Lower lobe of right lung (tissue), 2 donors: ENCODE results near the gene PRKCH. TPM values are rescaled to one million over a fixed set of nuclear protein-coding genes. Genes with fewer than 3 reads are reported as not detected.

Experiments
- ATAC-seq, 2 donors: fragments of 200-7000 bp; cut with Tn5 transposase; one replicate each; pipeline ENCODE4 v1.9.1; 2020 to 2022; ENCODE audit warnings: mild to moderate bottlenecking in 2 of 2, moderate library complexity in 2 of 2
- DNase-seq: peaks from one replicate; pipeline ENCODE4 v3.0.0-alpha.2; 2020
- H3K27ac ChIP-seq: fragments of 200-600 bp; one replicate; pipeline ENCODE4 v1.8.0; 2022
- H3K27me3 ChIP-seq: fragments of 200-600 bp; one replicate; pipeline ENCODE4 v1.8.0; 2022; ENCODE audit warnings: low read depth
- H3K36me3 ChIP-seq: fragments of 200-600 bp; one replicate; pipeline ENCODE4 v1.8.0; 2022; ENCODE audit warnings: mild to moderate bottlenecking
- H3K4me1 ChIP-seq: fragments of 200-600 bp; one replicate; pipeline ENCODE4 v1.8.0; 2022
- H3K4me3 ChIP-seq: fragments of 200-600 bp; one replicate; pipeline ENCODE4 v1.8.0; 2022; ENCODE audit warnings: mild to moderate bottlenecking
- H3K9me3 ChIP-seq: fragments of 200-600 bp; one replicate; pipeline ENCODE4 v1.8.0; 2022
- CTCF ChIP-seq: fragments of 200-600 bp; IDR thresholded peaks from one replicate; pipeline ENCODE4 v1.8.0; 2022; ENCODE audit warnings: antibody characterized with exemption, mild to moderate bottlenecking
- intact Hi-C: fragments of 100-400 bp; cut with DNase I; formaldehyde crosslinking; loops from one replicate; pipeline ENCODE4 v1.11.0; 2022
- total RNA-seq: library from RNA; stranded (reverse); fragmentation: NEBNext Ultra II Directional; extraction: Animal tissue kit (Norgen Biotek cat#: 25700); gene quantifications from one replicate; pipeline ENCODE4 v1.2.1, GENCODE V29; 2021
- donor health status: DM: no; HTN: yes; CAD: no; lungs with severe emphysema.

Gene PRKCH
- total RNA-seq, 1 donor from 2014 or later: 60.9 TPM

- intact Hi-C loops: no loop called here
- DNase-seq: peak; percentile 82
- ATAC-seq: peak; percentile 86 to 88
- peak overlapping the region; percentile 65 for H3K4me3 ChIP-seq
- H3K27ac ChIP-seq: peak overlapping the region; percentile 97
- peaks cover 15% of the 10 kb centered on the region for H3K27me3 ChIP-seq
- H3K9me3 ChIP-seq: no peaks in the 10 kb centered on the region
- TF ChIP-seq CTCF: peak; percentile 67
- H3K4me1 ChIP-seq: peaks cover 7% of the 10 kb centered on the region
- no peaks in the 10 kb centered on the region for H3K36me3 ChIP-seq
Observed at GRCh38 chr14:61280526-61281185, 40.7 kb upstream of the PRKCH start.

GRCh38 chr14:61281186-61281947, 40.0 kb upstream of the PRKCH start, which contains the start of gene TMEM30B:
TMEM30B (minus strand) TSS chr14:61281338; CDS start chr14:61281147, 191 bp downstream.
- H3K27ac ChIP-seq: peak within 1 kb of the TSS; percentile 97
- ATAC-seq (peak; percentile 93 to 96), DNase-seq (peak; percentile 92)
- intact Hi-C loops: no loop called here
- no peak for TF ChIP-seq CTCF
- peaks cover 12% of the 10 kb centered on the region for H3K4me1 ChIP-seq
- H3K36me3 ChIP-seq: no peaks in the 10 kb centered on the region
- H3K4me3 ChIP-seq: peak within 1 kb of the TSS; percentile 65
- no peaks in the 10 kb centered on the region for H3K9me3 ChIP-seq
- H3K27me3 ChIP-seq: peaks cover 15% of the 10 kb centered on the region

- no peaks in the 10 kb centered on the region for H3K36me3 ChIP-seq
- H3K27ac ChIP-seq: peak overlapping the region; percentile 97
- TF ChIP-seq CTCF: no peak
- peak overlapping the region; percentile 65 for H3K4me3 ChIP-seq
- intact Hi-C loops: no loop called here
- no peaks in the 10 kb centered on the region for H3K9me3 ChIP-seq
- H3K27me3 ChIP-seq: peaks cover 15% of the 10 kb centered on the region
- peaks cover 12% of the 10 kb centered on the region for H3K4me1 ChIP-seq
- DNase-seq (no peak), ATAC-seq (no peak)
Observed at GRCh38 chr14:61281948-61282275, 39.5 kb upstream of the PRKCH start.

GRCh38 chr14:61282746-61283145, 38.6 kb upstream of the PRKCH start:
- Histone ChIP-seq H3K4me1 (peaks cover 12% of the 10 kb centered on the region), H3K9me3 (no peaks in the 10 kb centered on the region), H3K27ac (no peak overlapping the region), H3K4me3 (no peak overlapping the region), H3K27me3 (peaks cover 15% of the 10 kb centered on the region), H3K36me3 (no peaks in the 10 kb centered on the region)
- intact Hi-C loops: no loop called here
- ATAC-seq (no peak), DNase-seq (no peak)
- TF ChIP-seq CTCF: no peak

- no peak overlapping the region for H3K4me3 ChIP-seq
- H3K36me3 ChIP-seq: no peaks in the 10 kb centered on the region
- ATAC-seq: no peak
- no peaks in the 10 kb centered on the region for H3K9me3 ChIP-seq
- DNase-seq: no peak
- intact Hi-C loops: no loop called here
- TF ChIP-seq CTCF: no peak
- no peak overlapping the region for H3K27ac ChIP-seq
- H3K4me1 ChIP-seq: peaks cover 12% of the 10 kb centered on the region
- peaks cover 15% of the 10 kb centered on the region for H3K27me3 ChIP-seq
Observed at GRCh38 chr14:61284001-61284400, 37.4 kb upstream of the PRKCH start.
